IPS-NIHi11 (cell line): Measurements from ENCODE around the gene SENP8.
"Not testable (repeated sequence)": the region's sequence is repeated elsewhere in the genome, so short reads cannot be mapped to it uniquely, and the experiment has no call there.

Source experiments
- DNase-seq: peaks from one replicate; pipeline ENCODE4 v3.0.0; 2012; ENCODE audit warnings: mixed read lengths, low spot score

Gene SENP8

GRCh38 chr15:72118017-72118978 is at the start of gene SENP8, which contains the start of gene MYO9A:
Gene SENP8, plus strand, starts transcription at chr15:72118403. Its CDS starts 21,221 bp downstream, at chr15:72139624.
Gene MYO9A, minus strand, starts transcription at chr15:72118150. Its CDS starts 71,587 bp downstream, at chr15:72046563.
- DNase-seq: peak; percentile 96

- DNase-seq: no peak
Observed at GRCh38 chr15:72068856-72069255, 49.3 kb upstream of the SENP8 start.

- DNase-seq: no peak
Observed at GRCh38 chr15:72070817-72071447, 47.3 kb upstream of the SENP8 start.

- DNase-seq: not testable (repeated sequence)
Observed at GRCh38 chr15:72071448-72071825, 46.8 kb upstream of the SENP8 start.

- no peak for DNase-seq
Observed at GRCh38 chr15:72074335-72075060, 43.7 kb upstream of the SENP8 start.

- no peak for DNase-seq
Observed at GRCh38 chr15:72077950-72078349, 40.3 kb upstream of the SENP8 start.

- DNase-seq: no peak
Observed at GRCh38 chr15:72078887-72079286, 39.3 kb upstream of the SENP8 start.

- DNase-seq: no peak
Observed at GRCh38 chr15:72082176-72082575, 36.0 kb upstream of the SENP8 start.

- DNase-seq: peak; percentile 11
Observed at GRCh38 chr15:72086010-72086697, 32.0 kb upstream of the SENP8 start.

GRCh38 chr15:72086920-72087648 is 31.1 kb upstream of the SENP8 start:
- no peak for DNase-seq

GRCh38 chr15:72092006-72092405 is 26.2 kb upstream of the SENP8 start:
- no peak for DNase-seq

- no peak for DNase-seq
Observed at GRCh38 chr15:72092691-72093090, 25.5 kb upstream of the SENP8 start.

- DNase-seq: no peak
Observed at GRCh38 chr15:72096796-72097195, 21.4 kb upstream of the SENP8 start.

- no peak for DNase-seq
Observed at GRCh38 chr15:72098040-72098439, 20.2 kb upstream of the SENP8 start.

- DNase-seq: no peak
Observed at GRCh38 chr15:72099155-72099554, 19.0 kb upstream of the SENP8 start.

- not testable (repeated sequence) for DNase-seq
Observed at GRCh38 chr15:72100551-72100950, 17.7 kb upstream of the SENP8 start.

- DNase-seq: no peak
Observed at GRCh38 chr15:72105111-72105510, 13.1 kb upstream of the SENP8 start.

GRCh38 chr15:72106068-72106467 is 12.1 kb upstream of the SENP8 start:
- no peak for DNase-seq

- DNase-seq: no peak
Observed at GRCh38 chr15:72110355-72110754, 7.8 kb upstream of the SENP8 start.

- DNase-seq: no peak
Observed at GRCh38 chr15:72112116-72112515, 6.1 kb upstream of the SENP8 start.

- no peak for DNase-seq
Observed at GRCh38 chr15:72112805-72113204, 5.4 kb upstream of the SENP8 start.
